ENCODE data around the gene SNRPB2. TPM values are rescaled to one million over a fixed set of nuclear protein-coding genes. Genes with fewer than 3 reads are reported as not detected.
A peak's percentile ranks its signal among the peaks of the same experiment; 100 is the strongest.

SNRPB2 gene
- total RNA-seq, result 53.6 and 64.0 TPM in 2 replicates

- peak; percentile 75 for DNase-seq (ENCODE audit: extremely low read depth, low read depth, low spot score)
These were observed at the start of gene SNRPB2 for GRCh38 chr20:16729565-16730460. Gene SNRPB2 (plus strand): TSS chr20:16730026. CDS start chr20:16731703, 1,677 bp downstream.

GRCh38 chr20:16684416-16684815 is 45.4 kb upstream of the SNRPB2 start:
- DNase-seq (ENCODE audit: extremely low read depth, low read depth, low spot score), result no peak

GRCh38 chr20:16689906-16690305 is 39.9 kb upstream of the SNRPB2 start:
- DNase-seq (ENCODE audit: extremely low read depth, low read depth, low spot score), result no peak

- DNase-seq (ENCODE audit: extremely low read depth, low read depth, low spot score), result no peak
These were observed 38.4 kb upstream of the SNRPB2 start for GRCh38 chr20:16691381-16691780.

- no peak for DNase-seq (ENCODE audit: extremely low read depth, low read depth, low spot score)
These were observed 37.8 kb upstream of the SNRPB2 start for GRCh38 chr20:16692009-16692408.

GRCh38 chr20:16692442-16692841 is 37.4 kb upstream of the SNRPB2 start:
- DNase-seq (ENCODE audit: extremely low read depth, low read depth, low spot score), result no peak

GRCh38 chr20:16693278-16693677 is 36.5 kb upstream of the SNRPB2 start:
- DNase-seq (ENCODE audit: extremely low read depth, low read depth, low spot score), result no peak

GRCh38 chr20:16694161-16694560 is 35.7 kb upstream of the SNRPB2 start:
- no peak for DNase-seq (ENCODE audit: extremely low read depth, low read depth, low spot score)

GRCh38 chr20:16695628-16696027 is 34.2 kb upstream of the SNRPB2 start:
- DNase-seq (ENCODE audit: extremely low read depth, low read depth, low spot score), result no peak

GRCh38 chr20:16699293-16699692 is 30.5 kb upstream of the SNRPB2 start:
- DNase-seq (ENCODE audit: extremely low read depth, low read depth, low spot score), result no peak

- DNase-seq (ENCODE audit: extremely low read depth, low read depth, low spot score), result no peak
These were observed 28.5 kb upstream of the SNRPB2 start for GRCh38 chr20:16701296-16701695.

GRCh38 chr20:16703570-16703969 is 26.3 kb upstream of the SNRPB2 start:
- no peak for DNase-seq (ENCODE audit: extremely low read depth, low read depth, low spot score)

- no peak for DNase-seq (ENCODE audit: extremely low read depth, low read depth, low spot score)
These were observed 22.2 kb upstream of the SNRPB2 start for GRCh38 chr20:16707674-16708073.

- DNase-seq (ENCODE audit: extremely low read depth, low read depth, low spot score), result no peak
These were observed 21.2 kb upstream of the SNRPB2 start for GRCh38 chr20:16708602-16709001.

- DNase-seq (ENCODE audit: extremely low read depth, low read depth, low spot score), result no peak
These were observed 20.8 kb upstream of the SNRPB2 start for GRCh38 chr20:16709017-16709416.

- no peak for DNase-seq (ENCODE audit: extremely low read depth, low read depth, low spot score)
These were observed 19.0 kb upstream of the SNRPB2 start for GRCh38 chr20:16710781-16711180.

- no peak for DNase-seq (ENCODE audit: extremely low read depth, low read depth, low spot score)
These were observed 18.1 kb upstream of the SNRPB2 start for GRCh38 chr20:16711661-16712258.

GRCh38 chr20:16712511-16712947 is 17.3 kb upstream of the SNRPB2 start:
- no peak for DNase-seq (ENCODE audit: extremely low read depth, low read depth, low spot score)

GRCh38 chr20:16713066-16713465 is 16.8 kb upstream of the SNRPB2 start:
- DNase-seq (ENCODE audit: extremely low read depth, low read depth, low spot score), result no peak

GRCh38 chr20:16714242-16714641 is 15.6 kb upstream of the SNRPB2 start:
- DNase-seq (ENCODE audit: extremely low read depth, low read depth, low spot score), result no peak

GRCh38 chr20:16714751-16715150 is 15.1 kb upstream of the SNRPB2 start:
- no peak for DNase-seq (ENCODE audit: extremely low read depth, low read depth, low spot score)

GRCh38 chr20:16719421-16719820 is 10.4 kb upstream of the SNRPB2 start:
- no peak for DNase-seq (ENCODE audit: extremely low read depth, low read depth, low spot score)

All from glomerular endothelial cell (primary cell).